Testis (tissue), 2 donors: ENCODE measurements around the gene SMIM26.

Experiments used
- CTCF ChIP-seq, 3 experiments: fragments of 450-650 bp in 2 of 3; fragments of 200-600 bp in 1 of 3; sonication (generic) in 1 of 3; IDR thresholded peaks; one replicate each; pipeline ENCODE4 v1.5.1; 2016 to 2019; ENCODE audit warnings: antibody characterized with exemption in 3 of 3, mild to moderate bottlenecking in 2 of 3, moderate library complexity in 1 of 3
- POLR2A ChIP-seq: fragments of 450-650 bp; IDR thresholded peaks from one replicate; pipeline ENCODE4 v1.6.1; 2017; ENCODE audit warnings: antibody characterized with exemption, mild to moderate bottlenecking, moderate library complexity

GRCh38 chr20:18529041-18529440 is 38.2 kb upstream of the SMIM26 start:
- TF ChIP-seq POLR2A = no peak
- TF ChIP-seq CTCF (IDR thresholded peaks at IDR 0.05) = no peak
